HepG2 (cell line): ENCODE results near the gene CARMIL3. TPM values are rescaled to one million over a fixed set of nuclear protein-coding genes. Genes with fewer than 3 reads are reported as not detected.
"Not testable (repeated sequence)": the region's sequence is repeated elsewhere in the genome, so short reads cannot be mapped to it uniquely, and the experiment has no call there.

ENCODE experiments used
- ATAC-seq: fragments of 200-7000 bp; cut with Tn5 transposase; 3 replicates; pipeline ENCODE4 v1.9.1; 2020; ENCODE audit warnings: mild to moderate bottlenecking, moderate library complexity
- BruUV-seq: library from RNA; stranded (reverse); fragments of 400-500 nt; replicated peaks from 2 replicates; lab custom pipeline; 2021; lab: Mats Ljungman, UMichigan
- CTCF ChIA-PET: fragments of 300-600 bp; formaldehyde crosslinking; extraction: SDS; loops from one replicate; lab custom pipeline; 2021; ENCODE audit warnings: low total read pairs, inconsistent platforms, low intra/inter-chr PET ratio; lab: Yijun Ruan, JAX
- POLR2A ChIA-PET: fragments of 350-600 bp; sonication (Branson Sonifier 250); formaldehyde crosslinking; loops from one replicate; lab custom pipeline; 2020; ENCODE audit warnings: antibody characterized with exemption, inconsistent platforms; lab: Yijun Ruan, JAX
- DNase-seq: peaks from one replicate; pipeline ENCODE4 v3.0.0-alpha.2; 2015; ENCODE audit warnings: low spot score
- FAIRE-seq: peaks from 3 replicates; lab custom pipeline; 2011; peaks lifted over from hg19 to GRCh38; lab: Jason Lieb, UNC
- H2AFZ ChIP-seq: one replicate; pipeline ENCODE4 v1.6.1; 2011; ENCODE audit warnings: low read length, inconsistent platforms
- H3K27ac ChIP-seq: fragments of 300-600 bp; 3 replicates; pipeline ENCODE4 v1.8.0; 2011; ENCODE audit warnings: mixed run types, mild to moderate bottlenecking, mixed read lengths, low read length, inconsistent platforms; ENCODE audit not compliant: insufficient read depth; ENCODE audit errors: extremely low read length
- H3K27me3 ChIP-seq, 2 experiments: fragments of 200-600 bp in 1 of 2; 2 replicates in 1 of 2; 3 replicates in 1 of 2; pipeline versions ENCODE4 v1.6.0 to v1.8.0; 2011; ENCODE audit warnings: low read length in 2 of 2, mild to moderate bottlenecking in 2 of 2, moderate library complexity in 2 of 2, inconsistent platforms in 1 of 2; ENCODE audit not compliant: insufficient read depth in 2 of 2, control insufficient read depth in 1 of 2
- H3K36me3 ChIP-seq, 2 experiments: fragments of 200-600 bp in 1 of 2; replicated peaks in 1 of 2; 2 replicates in 1 of 2; 3 replicates in 1 of 2; pipeline versions ENCODE4 v1.5.1 to v1.8.0; 2011; ENCODE audit warnings: low read length in 2 of 2, inconsistent platforms in 1 of 2; ENCODE audit not compliant: insufficient read depth in 2 of 2, control insufficient read depth in 1 of 2
- H3K4me1 ChIP-seq: 2 replicates; pipeline ENCODE4 v1.5.1; 2012; ENCODE audit warnings: low read length, inconsistent platforms; ENCODE audit not compliant: insufficient read depth
- H3K4me2 ChIP-seq: 2 replicates; pipeline ENCODE4 v1.6.0; 2011; ENCODE audit warnings: low read depth, low read length, inconsistent platforms
- H3K4me3 ChIP-seq, 3 experiments: fragments of 200-600 bp in 1 of 3; sonication (generic), shearing (Covaris generic) in 1 of 3; replicated peaks in 1 of 3; 2 replicates each; pipeline ENCODE4 v1.5.1; 2011 to 2016; ENCODE audit warnings: low read length in 3 of 3, inconsistent platforms in 2 of 3, low read depth in 2 of 3, mild to moderate bottlenecking in 2 of 3, control low read depth in 1 of 3, mixed read lengths in 1 of 3; ENCODE audit not compliant: insufficient read depth in 1 of 3
- H3K79me2 ChIP-seq: one replicate; pipeline ENCODE4 v1.6.1; 2011; ENCODE audit warnings: low read length, inconsistent platforms; ENCODE audit not compliant: insufficient read depth
- H3K9ac ChIP-seq: 2 replicates; pipeline ENCODE4 v1.6.0; 2011; ENCODE audit warnings: mild to moderate bottlenecking, low read depth, low read length, inconsistent platforms; ENCODE audit not compliant: insufficient read depth
- H3K9me3 ChIP-seq: 2 replicates; pipeline ENCODE4 v1.5.1; 2012; ENCODE audit warnings: mild to moderate bottlenecking, low read length
- H4K20me1 ChIP-seq: 2 replicates; pipeline ENCODE4 v1.6.0; 2011; ENCODE audit warnings: inconsistent platforms, mild to moderate bottlenecking, low read length, moderate library complexity; ENCODE audit not compliant: insufficient read depth
- HMG20A ChIP-seq: IDR thresholded peaks from 2 replicates; pipeline ENCODE4 v1.6.1; 2016; ENCODE audit warnings: borderline replicate concordance
- KDM1A ChIP-seq: IDR thresholded peaks from 2 replicates; pipeline ENCODE4 v1.6.1; 2016; ENCODE audit warnings: missing compliant biosample characterization
- NFRKB ChIP-seq: fragments of 450-650 bp; IDR thresholded peaks from 2 replicates; pipeline ENCODE4 v1.6.1; 2017
- ZMYM3 ChIP-seq: sonication (generic); formaldehyde crosslinking; IDR thresholded peaks from 2 replicates; pipeline ENCODE4 v1.5.1; 2020; ENCODE audit warnings: mild to moderate bottlenecking, missing genetic modification reagents
- ZNF282 ChIP-seq: fragments of 450-650 bp; IDR thresholded peaks from 2 replicates; pipeline ENCODE4 v1.6.1; 2018; ENCODE audit not compliant: partially characterized antibody
- WGBS: methylation state at CpG from one replicate; pipeline ENCODE4 v1.1.6; 2017; ENCODE audit warnings: low lambda C conversion rate; 5-methylcytosine and 5-hydroxymethylcytosine counted together
- in situ Hi-C: cut with HindIII; loops from 2 replicates; pipeline ENCODE4 v1.10.0; 2017; ENCODE audit warnings: low pct_unique_long_range_greater_than_20kb; ENCODE audit not compliant: extremely low pct_ligation_motif_present
- intact Hi-C: fragments of 100-400 bp; cut with micrococcal nuclease; formaldehyde crosslinking; loops from one replicate; pipeline ENCODE4 v1.10.0; 2022; ENCODE audit not compliant: unreplicated experiment
- polyA plus RNA-seq, 8 experiments: library from polyadenylated mRNA; depleted of rRNA in 3 of 8; stranded (reverse) in 7 of 8; unstranded in 1 of 8; fragments of >200 nt; fragmentation: Illumina TruSeq in 4 of 8; extraction: Trizol in 4 of 8; gene quantifications; 2 replicates each; pipeline versions ENCODE4 v1.2.1 to v1.2.3, GENCODE V29; 2011 to 2016; ENCODE audit warnings: low read depth in 4 of 8, missing spikeins in 1 of 8, mixed read lengths in 1 of 8; ENCODE audit not compliant: insufficient read depth in 1 of 8
- total RNA-seq, 5 experiments: library from RNA; depleted of rRNA; stranded (reverse); fragments of >200 nt; fragmentation: Illumina TruSeq; extraction: Trizol; gene quantifications; 2 replicates each; pipeline ENCODE4 v1.2.3, GENCODE V29; 2016; ENCODE audit warnings: low read depth in 1 of 5
- TF ChIP-seq, protein P1 (sequence below): sonication (generic); formaldehyde crosslinking; IDR thresholded peaks from 2 replicates; pipeline ENCODE4 v1.8.0; 2022; ENCODE audit warnings: missing genetic modification reagents, mild to moderate bottlenecking, moderate library complexity, borderline replicate concordance

The CARMIL3 gene
- total and polyA plus RNA-seq, 2 of the 13 experiments (the other 11 are each of a cell fraction or from before 2014, with no cell fraction given): 0.27 to 0.55 TPM

DNA sequence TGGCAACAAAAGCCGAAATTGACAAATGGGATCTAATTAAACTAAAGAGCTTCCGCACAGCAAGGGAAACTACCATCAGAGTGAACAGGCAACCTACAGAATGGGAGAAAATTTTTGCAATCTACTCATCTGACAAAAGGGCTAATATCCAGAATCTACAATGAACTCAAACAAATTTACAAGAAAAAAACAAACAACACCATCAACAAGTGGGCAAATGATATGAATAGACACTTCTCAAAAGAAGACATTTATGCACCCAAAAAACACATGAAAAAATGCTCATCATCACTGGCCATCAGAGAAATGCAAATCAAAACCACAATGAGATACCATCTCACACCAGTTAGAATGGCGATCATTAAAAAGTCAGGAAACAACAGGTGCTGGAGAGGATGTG is 22.1 kb upstream of the CARMIL3 start:
- H3K4me3 ChIP-seq, H2AFZ ChIP-seq, H3K27me3 ChIP-seq, FAIRE-seq, POLR2A ChIA-PET, H3K27ac ChIP-seq, CTCF ChIA-PET, H3K36me3 ChIP-seq, H3K79me2 ChIP-seq, H3K9ac ChIP-seq, ATAC-seq, BruUV-seq, DNase-seq, H3K4me2 ChIP-seq, H4K20me1 ChIP-seq: not testable (repeated sequence)
- intact Hi-C loops: loop anchor here (10.0 kb wide), 1 partner anchor 305 kb away; no protein-coding TSS in a partner anchor
- H3K9me3 ChIP-seq: peaks cover 12% of the 10 kb centered on the region
- TF ChIP-seq NFRKB (0 out of 2 replicates have a peak, but pooled peaks have one; percentile 16), ZNF282 (peak; percentile 55)
- in situ Hi-C loops: loop anchor here (10.0 kb wide), 1 partner anchor 45 kb away; the partner anchor contains the start of gene DHRS4L2
- WGBS: 87% methylated on average over 3 of the region's 3 CpGs
- H3K4me1 ChIP-seq: peaks cover 41% of the 10 kb centered on the region

DNA sequence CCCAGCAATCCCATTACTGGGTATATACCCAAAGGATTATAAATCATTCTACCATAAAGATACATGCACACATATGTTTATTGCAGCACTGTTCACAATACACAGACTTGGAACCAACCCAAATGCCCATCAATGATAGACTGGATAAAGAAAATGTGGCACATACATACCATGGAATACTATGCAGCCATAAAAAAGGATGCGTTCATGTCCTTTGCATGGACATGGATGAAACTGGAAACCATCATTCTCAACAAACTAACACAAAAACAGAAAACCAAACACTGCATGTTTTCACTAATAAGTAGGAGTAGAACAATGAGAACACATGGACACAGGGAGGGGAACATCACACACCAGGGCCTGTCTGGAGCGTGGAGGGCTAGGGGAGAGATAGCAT is 20.5 kb upstream of the CARMIL3 start:
- H3K4me3 ChIP-seq, H4K20me1 ChIP-seq, BruUV-seq, H3K27ac ChIP-seq, FAIRE-seq, CTCF ChIA-PET, ATAC-seq, H3K79me2 ChIP-seq, DNase-seq, H2AFZ ChIP-seq, POLR2A ChIA-PET, H3K36me3 ChIP-seq, H3K4me2 ChIP-seq, H3K9ac ChIP-seq, H3K27me3 ChIP-seq: not testable (repeated sequence)
- Histone ChIP-seq H3K4me1 (peaks cover 43% of the 10 kb centered on the region), H3K9me3 (peaks cover 12% of the 10 kb centered on the region)
- in situ Hi-C loops: loop anchor here (10.0 kb wide), 1 partner anchor 47 kb away; the partner anchor contains the start of gene DHRS4L2
- intact Hi-C loops: loop anchor here (10.0 kb wide), 1 partner anchor 307 kb away; no protein-coding TSS in a partner anchor
- TF ChIP-seq, protein P1, sequence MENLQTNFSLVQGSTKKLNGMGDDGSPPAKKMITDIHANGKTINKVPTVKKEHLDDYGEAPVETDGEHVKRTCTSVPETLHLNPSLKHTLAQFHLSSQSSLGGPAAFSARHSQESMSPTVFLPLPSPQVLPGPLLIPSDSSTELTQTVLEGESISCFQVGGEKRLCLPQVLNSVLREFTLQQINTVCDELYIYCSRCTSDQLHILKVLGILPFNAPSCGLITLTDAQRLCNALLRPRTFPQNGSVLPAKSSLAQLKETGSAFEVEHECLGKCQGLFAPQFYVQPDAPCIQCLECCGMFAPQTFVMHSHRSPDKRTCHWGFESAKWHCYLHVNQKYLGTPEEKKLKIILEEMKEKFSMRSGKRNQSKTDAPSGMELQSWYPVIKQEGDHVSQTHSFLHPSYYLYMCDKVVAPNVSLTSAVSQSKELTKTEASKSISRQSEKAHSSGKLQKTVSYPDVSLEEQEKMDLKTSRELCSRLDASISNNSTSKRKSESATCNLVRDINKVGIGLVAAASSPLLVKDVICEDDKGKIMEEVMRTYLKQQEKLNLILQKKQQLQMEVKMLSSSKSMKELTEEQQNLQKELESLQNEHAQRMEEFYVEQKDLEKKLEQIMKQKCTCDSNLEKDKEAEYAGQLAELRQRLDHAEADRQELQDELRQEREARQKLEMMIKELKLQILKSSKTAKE: 0 out of 2 replicates have a peak, but pooled peaks have one; percentile 19
- TF ChIP-seq KDM1A (CRISPR knock-in tag): 0 out of 2 replicates have a peak, but pooled peaks have one; percentile 8
- TF ChIP-seq ZMYM3: peak; percentile 59; the same call in 1 of the 2 replicates
- TF ChIP-seq HMG20A: peak; percentile 17; the same call in 1 of the 2 replicates
- 63% methylated on average over 2 of the region's 2 CpGs for WGBS
